Measurements from ENCODE around the gene MTA3.

Gene MTA3

DNA sequence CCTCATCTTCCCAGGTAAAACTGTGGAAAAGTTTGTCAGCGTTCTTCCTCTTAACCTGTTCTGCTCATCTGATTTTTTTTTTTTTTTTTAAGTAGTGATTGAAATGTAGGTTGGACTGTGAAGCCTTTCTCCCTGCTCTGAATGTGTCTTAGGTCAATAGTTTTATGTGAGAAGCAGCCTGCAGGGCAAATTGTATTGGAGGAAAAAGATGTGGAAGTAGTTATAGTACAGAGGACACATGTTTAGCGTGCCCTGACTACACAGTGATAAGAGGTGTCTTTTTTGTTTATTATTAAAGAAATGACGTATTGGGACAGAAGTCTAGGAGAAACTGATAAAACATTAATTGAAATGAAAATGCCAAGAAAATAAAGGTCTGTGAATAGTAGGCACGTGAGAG is 1.5 kb downstream of the MTA3 start:
- Histone ChIP-seq H3K4me2 (ENCODE audit: low read length) (peak overlapping the region; percentile 83), H3K9me3 (ENCODE audit: control insufficient read depth, low read length) (no peaks in the 10 kb centered on the region), H3K9ac (no peak overlapping the region), H3K36me3 (ENCODE audit: control insufficient read depth, insufficient read depth, low read length) (no peaks in the 10 kb centered on the region), H3K27me3 (ENCODE audit: control insufficient read depth, insufficient read depth, low read length) (no peaks in the 10 kb centered on the region), H3K79me2 (peaks cover 19% of the 10 kb centered on the region), H3K4me1 (peaks cover 9% of the 10 kb centered on the region), H2AFZ (no peak overlapping the region), H3K27ac (no peak overlapping the region), H3K4me3 (ENCODE audit: low read depth, low read length) (peak overlapping the region; percentile 60)
- TF ChIP-seq, protein P1, sequence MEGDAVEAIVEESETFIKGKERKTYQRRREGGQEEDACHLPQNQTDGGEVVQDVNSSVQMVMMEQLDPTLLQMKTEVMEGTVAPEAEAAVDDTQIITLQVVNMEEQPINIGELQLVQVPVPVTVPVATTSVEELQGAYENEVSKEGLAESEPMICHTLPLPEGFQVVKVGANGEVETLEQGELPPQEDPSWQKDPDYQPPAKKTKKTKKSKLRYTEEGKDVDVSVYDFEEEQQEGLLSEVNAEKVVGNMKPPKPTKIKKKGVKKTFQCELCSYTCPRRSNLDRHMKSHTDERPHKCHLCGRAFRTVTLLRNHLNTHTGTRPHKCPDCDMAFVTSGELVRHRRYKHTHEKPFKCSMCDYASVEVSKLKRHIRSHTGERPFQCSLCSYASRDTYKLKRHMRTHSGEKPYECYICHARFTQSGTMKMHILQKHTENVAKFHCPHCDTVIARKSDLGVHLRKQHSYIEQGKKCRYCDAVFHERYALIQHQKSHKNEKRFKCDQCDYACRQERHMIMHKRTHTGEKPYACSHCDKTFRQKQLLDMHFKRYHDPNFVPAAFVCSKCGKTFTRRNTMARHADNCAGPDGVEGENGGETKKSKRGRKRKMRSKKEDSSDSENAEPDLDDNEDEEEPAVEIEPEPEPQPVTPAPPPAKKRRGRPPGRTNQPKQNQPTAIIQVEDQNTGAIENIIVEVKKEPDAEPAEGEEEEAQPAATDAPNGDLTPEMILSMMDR (IDR thresholded peaks at IDR 0.05), result no peak

DNA sequence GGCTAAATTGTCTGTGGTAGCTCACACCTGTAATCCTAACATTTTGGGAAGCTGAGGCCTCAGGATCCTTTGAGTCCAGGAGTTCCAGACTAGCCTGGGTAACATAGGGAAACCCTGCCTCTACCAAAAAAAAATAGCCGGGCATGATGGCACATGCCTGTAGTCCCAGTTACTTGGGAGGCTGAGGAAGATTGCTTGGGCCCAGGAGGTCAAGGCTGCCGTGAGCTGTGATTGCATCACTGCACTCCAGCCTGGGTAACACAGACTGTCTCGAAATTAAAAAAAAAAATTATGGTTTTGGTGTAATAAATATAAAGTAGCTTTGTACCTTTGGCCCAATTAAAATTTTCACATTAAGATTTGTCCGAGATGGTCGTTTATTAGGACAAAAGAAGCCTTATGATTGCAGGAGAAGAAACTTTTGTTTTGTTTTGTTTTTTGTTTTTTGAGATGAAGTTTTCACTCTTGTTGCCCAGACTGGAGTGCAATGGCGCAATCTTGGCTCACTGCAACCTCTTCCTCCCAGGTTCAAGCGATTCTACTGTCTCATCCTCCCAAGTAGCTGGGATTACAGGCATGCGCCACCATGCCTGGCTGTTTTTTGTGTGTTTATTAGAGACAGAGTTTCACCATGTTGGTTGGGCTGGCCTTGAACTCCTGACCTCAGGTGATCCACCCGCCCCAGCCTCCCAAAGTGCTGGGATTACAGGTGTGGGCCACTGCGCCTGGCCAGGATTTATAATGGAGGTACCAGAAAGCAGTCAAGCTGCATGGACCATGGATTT is 4.1 kb downstream of the MTA3 start:
- TF ChIP-seq, protein P1 (IDR thresholded peaks at IDR 0.05), result no peak
- Histone ChIP-seq H3K27me3 (ENCODE audit: control insufficient read depth, insufficient read depth, low read length) (no peaks in the 10 kb centered on the region), H3K4me1 (peaks cover 6% of the 10 kb centered on the region), H3K9me3 (ENCODE audit: control insufficient read depth, low read length) (no peaks in the 10 kb centered on the region), H3K4me3 (ENCODE audit: low read depth, low read length) (no peak overlapping the region), H3K4me2 (ENCODE audit: low read length) (no peak overlapping the region), H3K27ac (no peak overlapping the region), H3K9ac (no peak overlapping the region), H2AFZ (no peak overlapping the region), H3K36me3 (ENCODE audit: control insufficient read depth, insufficient read depth, low read length) (no peaks in the 10 kb centered on the region), H3K79me2 (peaks cover 25% of the 10 kb centered on the region)

DNA sequence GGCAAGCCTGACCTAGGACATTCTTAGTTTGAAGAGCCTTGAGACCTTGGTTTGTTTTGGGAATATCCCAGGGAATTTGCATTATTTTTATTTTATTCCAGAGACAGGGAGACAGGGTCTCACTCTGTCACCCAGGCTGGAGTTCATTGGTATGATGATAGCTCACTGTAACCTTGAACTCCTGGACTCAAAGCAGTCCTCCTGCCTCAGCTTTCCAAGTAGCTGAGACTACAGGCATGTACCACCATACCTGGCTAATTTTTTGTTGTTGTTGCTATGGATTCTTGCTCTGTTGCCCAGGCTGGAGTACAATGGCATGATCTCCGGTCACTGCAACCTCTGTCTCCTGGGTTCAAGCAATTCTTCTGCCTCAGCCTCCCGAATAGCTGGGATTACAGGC is 4.8 kb downstream of the MTA3 start:
- no peak overlapping the region for H3K27ac ChIP-seq
- no peaks in the 10 kb centered on the region for H3K9me3 ChIP-seq (ENCODE audit: control insufficient read depth, low read length)
- H3K4me1 ChIP-seq, result peaks cover 3% of the 10 kb centered on the region
- no peak overlapping the region for H3K4me3 ChIP-seq (ENCODE audit: low read depth, low read length)
- no peak overlapping the region for H3K4me2 ChIP-seq (ENCODE audit: low read length)
- peaks cover 25% of the 10 kb centered on the region for H3K79me2 ChIP-seq
- no peaks in the 10 kb centered on the region for H3K36me3 ChIP-seq (ENCODE audit: control insufficient read depth, insufficient read depth, low read length)
- TF ChIP-seq, protein P1 (IDR thresholded peaks at IDR 0.05), result no peak
- no peak overlapping the region for H3K9ac ChIP-seq
- no peaks in the 10 kb centered on the region for H3K27me3 ChIP-seq (ENCODE audit: control insufficient read depth, insufficient read depth, low read length)
- no peak overlapping the region for H2AFZ ChIP-seq

DNA sequence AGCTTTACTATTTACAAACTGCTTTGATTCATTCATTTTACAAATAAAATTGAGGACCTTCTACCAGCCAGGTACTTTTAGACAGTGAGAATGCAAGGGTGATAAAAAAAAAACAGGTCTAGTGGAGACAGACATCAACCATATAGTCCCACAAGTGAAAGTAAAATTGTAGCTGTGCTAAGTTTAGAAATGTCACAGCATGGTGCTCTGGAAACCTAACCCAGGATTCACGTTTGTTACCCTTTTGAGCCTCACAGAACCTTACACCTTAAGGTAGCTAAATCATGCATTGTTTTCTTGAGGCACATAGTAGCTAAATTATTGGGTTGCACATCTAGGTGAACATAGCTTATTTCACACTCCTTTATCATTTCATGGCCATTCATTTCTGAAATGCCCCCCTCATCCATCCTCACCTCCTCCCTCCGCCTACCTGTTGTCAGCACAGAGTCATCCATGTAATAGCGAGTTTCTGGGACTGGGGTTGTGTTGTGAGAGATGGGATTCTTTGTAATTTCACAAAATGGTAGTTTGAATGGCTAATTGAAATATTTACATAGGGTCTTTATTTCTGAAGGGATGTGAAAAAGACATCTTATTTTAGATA is 7.1 kb downstream of the MTA3 start:
- Histone ChIP-seq H3K9ac (no peak overlapping the region), H3K27me3 (ENCODE audit: control insufficient read depth, insufficient read depth, low read length) (no peaks in the 10 kb centered on the region), H2AFZ (no peak overlapping the region), H3K4me1 (no peaks in the 10 kb centered on the region), H3K36me3 (ENCODE audit: control insufficient read depth, insufficient read depth, low read length) (no peaks in the 10 kb centered on the region), H3K9me3 (ENCODE audit: control insufficient read depth, low read length) (no peaks in the 10 kb centered on the region), H3K4me2 (ENCODE audit: low read length) (no peak overlapping the region), H3K79me2 (peaks cover 22% of the 10 kb centered on the region), H3K4me3 (ENCODE audit: low read depth, low read length) (no peak overlapping the region), H3K27ac (no peak overlapping the region)
- TF ChIP-seq, protein P1 (IDR thresholded peaks at IDR 0.05), result no peak

All from parathyroid adenoma (tissue), 2 donors.